HG03139 (cell line): ENCODE data around the gene ALDH1B1.
"Not testable (repeated sequence)": the region's sequence is repeated elsewhere in the genome, so short reads cannot be mapped to it uniquely, and the experiment has no call there.

ENCODE experiments used
- ATAC-seq: cut with Tn5 transposase; IDR thresholded peaks from one replicate; pipeline ENCODE4 v1.9.1; 2021; ENCODE audit not compliant: unreplicated experiment

The ALDH1B1 gene

DNA sequence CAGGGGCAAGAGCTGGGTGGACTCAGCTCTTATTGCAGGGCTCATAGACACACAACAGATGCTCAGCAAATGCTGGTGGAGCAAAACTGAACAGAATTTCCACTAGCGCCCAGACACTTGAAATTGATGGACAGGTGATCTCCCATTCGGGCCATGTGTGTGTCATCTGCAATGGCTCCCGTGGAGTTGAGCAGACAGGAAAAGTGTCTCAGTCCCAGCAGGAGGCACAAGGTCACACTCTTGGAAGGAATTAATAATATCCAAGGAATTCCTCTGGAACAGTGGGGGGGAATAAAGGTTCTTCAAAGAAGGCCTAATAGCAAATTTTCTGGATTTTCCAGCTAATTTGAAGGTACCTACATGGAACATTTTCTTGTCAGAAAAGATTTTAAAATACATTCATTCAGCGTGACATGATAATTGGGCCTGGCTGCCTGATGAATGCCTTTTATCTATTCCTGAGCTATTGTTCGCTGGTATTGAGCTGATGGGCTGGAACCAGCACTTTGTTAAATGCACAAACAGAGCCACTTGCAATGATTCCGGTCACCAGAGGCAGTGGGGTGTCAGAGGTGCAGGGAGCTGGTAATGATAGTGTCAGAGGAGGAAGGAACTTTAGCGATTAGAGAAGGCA, 31.5 kb upstream of the ALDH1B1 start:
- no peak for ATAC-seq

DNA sequence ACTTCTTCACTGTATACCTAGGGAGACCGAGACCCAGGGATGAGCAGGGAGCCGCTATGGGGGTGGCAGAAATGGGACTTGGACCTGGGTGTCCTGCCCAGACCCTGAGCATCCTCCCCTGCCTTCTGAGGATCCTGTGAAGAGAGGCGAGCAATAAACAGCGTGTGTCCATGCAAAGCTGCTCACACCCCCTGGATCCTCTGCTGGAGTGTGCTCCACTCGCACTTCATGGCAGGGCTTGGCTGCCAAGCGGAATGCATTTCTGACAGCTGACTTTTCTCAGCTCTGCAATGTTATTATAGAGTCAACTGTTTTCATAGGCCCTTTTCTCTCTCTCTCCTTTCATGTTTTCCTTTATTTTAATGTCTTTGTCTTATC, 31.0 kb upstream of the ALDH1B1 start:
- ATAC-seq: no peak

DNA sequence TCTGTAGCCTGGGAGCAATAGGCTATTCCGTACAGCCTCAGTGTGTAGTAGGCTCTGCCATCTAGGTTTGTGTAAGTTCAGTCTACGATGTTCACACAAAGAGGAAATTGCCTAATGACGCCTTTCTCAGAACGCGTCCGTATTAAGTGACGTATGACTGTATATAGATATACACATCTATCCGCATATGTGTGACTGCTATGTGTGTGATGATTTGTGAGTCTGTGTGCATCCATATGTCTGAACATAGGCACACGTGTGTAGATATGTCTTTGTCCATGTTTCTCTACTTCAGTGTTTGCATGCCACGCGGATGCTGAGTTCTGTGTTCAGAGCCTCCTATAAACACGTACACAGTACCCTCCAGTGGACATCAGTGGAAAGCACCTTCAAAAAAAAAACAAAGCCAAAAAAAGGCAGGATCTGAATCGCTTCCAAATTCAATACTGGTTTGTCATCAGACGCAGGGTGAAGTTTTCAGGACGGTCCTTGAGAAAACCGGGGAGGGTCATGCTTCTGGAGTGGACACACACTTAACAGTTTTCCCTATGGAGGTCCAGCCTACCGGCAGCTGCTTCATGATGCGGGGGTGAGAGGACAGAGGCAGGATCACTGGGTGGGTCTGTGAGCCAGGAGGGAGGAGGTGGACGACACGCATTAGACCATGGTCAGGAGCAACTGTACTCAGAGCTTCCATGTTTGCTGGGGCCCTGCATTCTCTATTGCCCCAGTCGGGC, 29.5 kb upstream of the ALDH1B1 start:
- no peak for ATAC-seq

DNA sequence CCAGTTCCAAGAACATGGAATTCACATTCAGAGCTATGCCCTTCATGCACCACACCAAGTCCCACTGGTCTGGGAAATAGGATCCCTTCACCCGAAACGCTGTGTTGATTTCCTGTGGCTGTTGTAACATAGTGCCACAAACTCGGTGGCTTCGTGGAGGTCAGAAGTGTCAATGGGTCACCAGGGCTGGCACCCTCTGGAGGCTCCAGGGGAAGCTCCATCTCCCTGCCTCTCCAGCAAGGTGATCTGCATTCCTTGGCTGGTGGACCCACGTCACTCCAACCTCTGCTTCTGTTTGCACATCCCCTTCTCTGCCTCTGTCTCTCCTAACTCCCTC, 28.9 kb upstream of the ALDH1B1 start:
- no peak for ATAC-seq

DNA sequence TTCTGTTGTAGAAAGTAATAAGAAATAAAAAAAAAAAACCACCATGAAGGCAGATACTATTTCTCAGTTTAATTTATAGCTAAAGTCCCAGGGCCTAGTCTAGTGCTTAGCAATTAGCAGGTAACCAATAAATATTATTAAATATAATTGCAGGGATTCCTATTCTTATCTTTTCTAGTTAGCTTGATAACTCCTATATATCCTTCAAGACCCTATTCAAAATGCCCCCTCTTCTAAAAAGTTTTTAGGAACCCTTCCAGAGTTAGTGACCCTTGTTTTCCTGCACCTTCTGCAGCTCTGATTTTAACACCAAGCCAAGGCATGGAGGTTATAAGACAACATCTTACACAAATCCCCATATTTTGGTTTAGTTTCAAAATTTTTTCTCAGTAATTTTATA, 24.6 kb upstream of the ALDH1B1 start:
- no peak for ATAC-seq

DNA sequence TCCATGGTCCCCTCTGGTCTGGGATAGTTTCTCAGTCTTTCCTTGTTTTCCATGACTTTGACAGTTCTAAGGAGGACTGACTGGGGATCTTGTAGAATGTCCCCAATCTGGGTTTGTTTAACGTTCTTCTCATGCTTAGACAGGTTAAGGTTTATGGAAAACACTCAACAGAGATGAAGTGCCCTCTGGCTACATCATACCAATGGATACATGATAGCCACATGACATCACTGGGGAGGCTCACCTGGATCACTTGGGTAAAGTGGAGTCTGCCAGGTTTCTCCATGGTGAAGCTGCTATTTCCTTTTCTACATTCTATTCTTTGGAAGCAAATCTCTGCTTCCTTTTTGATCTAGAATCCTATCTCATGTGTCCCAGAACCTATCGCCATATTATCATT, 23.8 kb upstream of the ALDH1B1 start:
- ATAC-seq: no peak

DNA sequence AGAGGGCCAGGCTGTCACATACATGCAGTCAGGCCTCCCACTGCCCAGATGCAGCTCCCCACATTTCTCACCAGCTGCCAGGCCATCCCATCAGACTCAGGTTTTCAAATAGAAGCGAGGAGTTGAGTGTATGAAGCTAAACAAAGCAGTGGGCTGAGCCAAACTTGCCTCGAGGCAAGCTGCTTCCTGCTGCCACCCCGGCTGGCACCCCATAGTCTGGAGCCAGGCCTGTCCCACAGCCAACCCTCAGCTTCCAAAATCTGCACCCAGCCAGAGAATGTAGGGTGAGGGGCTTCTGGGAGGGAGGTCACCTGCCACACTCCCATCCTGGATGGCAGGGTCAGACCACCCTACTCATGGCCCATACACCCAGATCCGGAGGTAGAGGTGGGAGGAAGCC, 22.3 kb upstream of the ALDH1B1 start:
- no peak for ATAC-seq

DNA sequence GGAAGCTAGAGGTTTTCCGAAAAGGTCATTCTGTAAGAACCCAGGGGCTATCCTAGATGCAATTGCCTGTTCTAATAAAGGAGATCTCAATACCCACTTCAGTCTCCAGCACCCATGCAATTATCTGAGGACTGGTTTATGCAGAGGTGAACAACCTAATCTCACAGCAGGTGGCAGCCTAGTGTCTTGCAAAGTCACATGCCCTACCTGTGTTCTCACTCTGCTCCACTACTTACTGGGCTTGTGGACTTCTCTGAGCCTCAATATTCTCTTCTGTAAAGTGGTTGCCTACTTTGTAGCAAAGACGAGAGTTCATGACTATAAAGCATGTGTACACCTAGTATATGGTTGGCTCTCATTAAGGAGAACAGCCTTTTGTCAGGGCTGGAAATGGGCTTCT, 21.0 kb upstream of the ALDH1B1 start:
- no peak for ATAC-seq

DNA sequence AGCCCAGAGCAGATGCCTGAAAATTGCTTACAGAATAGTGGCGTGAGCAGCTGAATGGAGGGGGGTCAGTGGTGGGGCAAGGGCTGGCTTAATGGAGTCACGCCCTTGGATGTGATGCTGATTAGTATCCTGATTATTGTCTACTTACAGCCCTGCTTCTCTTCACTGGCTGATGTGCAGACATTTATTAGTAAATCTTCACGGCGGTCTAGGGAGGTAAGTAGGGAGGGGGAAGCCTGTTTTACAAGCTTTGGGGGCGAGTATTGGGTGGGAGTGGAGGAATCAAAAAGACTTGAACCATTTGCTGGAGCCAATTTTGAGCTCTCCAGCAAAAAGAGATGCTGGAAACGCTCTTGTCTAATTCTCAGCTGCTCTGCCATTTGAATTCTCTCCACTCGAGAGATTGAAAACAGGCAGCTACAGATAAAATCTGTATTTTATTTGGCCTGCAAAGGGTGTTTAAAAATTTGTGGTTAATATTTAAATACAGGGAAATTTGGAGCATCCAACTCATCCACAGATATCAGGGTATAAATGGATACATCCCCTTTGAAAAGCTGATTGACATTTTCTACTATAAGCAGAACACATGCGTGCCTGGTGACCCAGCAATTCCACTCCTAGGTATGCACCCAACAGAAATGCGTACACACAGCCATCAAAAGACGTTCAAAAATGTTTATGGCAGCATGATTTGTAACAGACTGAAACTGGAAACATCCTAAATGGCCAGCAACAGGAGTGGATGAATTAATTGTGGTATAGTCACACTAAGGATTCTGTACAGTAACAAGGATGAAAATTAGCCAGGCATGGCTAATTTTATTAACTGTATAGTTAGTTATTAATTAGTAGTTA, 19.5 kb upstream of the ALDH1B1 start:
- ATAC-seq: no peak

DNA sequence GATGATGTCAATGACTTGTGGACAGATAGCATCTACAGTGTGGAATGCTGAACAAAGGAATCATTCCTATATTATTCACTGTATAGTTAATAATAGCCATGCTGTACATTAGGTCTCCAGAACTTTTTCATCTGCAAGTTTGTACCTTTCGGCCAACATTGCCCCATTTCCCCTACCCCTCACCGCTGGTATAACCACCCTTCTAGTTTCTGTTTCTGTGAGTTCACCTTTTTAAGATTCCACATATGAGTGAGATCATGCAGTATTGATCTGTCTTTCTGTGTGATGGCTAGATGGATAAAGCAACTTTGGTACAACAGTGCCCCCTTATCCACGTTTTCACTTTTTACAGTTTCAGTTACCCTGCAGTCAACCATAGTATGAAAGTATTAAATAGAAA, 18.8 kb upstream of the ALDH1B1 start:
- ATAC-seq: no peak

DNA sequence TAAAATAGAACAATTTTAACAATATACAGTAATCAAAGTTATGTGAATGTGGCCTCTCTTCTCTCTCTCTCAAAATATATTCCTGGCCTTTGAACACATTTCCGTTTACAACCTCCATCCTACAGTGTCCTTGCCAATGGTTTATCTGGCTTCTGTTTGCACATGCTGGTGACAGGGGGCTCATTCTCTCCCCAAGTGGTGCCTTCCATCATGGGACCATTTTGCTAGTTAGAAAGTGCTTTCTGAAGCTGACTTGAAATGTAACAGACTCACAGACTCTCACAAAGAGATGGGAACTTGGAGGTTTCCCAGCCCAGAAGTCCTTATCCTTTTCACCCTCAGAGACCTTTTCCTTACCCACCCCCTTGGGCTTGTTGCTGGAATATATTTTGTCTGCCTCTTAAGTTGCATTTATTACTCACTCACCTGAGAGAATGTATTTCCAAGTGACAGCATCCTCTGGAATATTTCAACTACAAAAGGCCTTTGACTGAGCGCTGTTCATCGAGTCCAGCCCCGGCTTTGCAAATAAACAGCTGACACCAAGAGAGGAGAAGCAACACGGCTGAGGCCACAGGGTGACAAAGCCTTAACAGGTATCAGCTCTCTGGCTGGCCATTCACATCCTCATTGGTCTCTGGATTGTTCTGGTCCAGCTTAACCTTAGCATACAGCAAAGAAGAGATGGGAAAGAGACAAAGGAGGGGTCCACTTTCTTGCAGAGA, 17.5 kb upstream of the ALDH1B1 start:
- no peak for ATAC-seq

DNA sequence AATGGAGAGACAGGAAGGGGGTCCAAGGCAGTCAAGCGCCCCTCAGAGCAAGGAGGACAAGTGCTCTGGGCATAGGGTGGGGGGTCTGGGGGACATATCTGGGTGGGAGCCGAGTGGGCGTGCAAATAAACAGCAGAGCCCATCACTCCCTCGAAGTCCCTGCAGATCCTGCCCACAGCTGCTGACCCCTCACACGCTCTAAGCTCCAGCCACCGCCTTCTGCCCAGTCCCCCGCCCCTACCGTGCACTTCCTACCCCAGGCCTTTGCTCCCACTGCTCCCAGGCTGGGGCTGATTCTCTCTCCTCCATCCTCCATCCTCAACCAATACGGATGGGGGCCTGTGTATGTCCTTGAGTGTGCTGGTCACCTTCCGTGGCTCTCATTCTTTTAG, 16.9 kb upstream of the ALDH1B1 start:
- no peak for ATAC-seq

DNA sequence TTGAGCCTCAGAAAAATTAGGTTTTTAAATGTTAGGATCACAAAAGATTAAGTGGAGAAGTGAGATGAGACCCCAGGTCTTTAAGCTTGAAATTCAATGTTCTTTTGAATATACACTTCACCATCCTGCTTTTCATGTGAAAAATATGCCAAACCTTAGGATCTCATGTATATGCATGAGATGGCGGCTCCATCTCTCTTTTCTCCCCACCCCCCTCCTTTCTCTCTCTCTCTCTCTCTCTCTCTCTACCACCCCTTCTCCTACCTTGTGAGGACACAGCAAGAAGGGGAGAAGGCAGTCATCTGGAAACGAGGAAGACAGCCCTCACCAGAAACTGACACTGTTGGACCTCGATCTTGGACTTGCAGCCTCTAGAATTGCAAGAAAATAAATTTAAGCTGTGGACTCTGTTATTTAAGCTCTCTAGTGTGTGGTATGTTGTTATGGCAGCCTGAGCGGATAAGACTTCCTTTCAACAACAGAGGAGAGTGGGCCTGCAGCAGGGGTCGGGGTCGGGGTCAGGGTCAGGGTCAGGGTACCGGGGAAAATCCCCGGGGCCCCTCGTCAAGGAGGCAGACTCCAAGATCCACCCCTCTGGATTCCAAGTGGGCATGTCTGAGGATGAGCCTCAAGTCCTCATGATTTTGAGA, 16.4 kb upstream of the ALDH1B1 start:
- no peak for ATAC-seq

DNA sequence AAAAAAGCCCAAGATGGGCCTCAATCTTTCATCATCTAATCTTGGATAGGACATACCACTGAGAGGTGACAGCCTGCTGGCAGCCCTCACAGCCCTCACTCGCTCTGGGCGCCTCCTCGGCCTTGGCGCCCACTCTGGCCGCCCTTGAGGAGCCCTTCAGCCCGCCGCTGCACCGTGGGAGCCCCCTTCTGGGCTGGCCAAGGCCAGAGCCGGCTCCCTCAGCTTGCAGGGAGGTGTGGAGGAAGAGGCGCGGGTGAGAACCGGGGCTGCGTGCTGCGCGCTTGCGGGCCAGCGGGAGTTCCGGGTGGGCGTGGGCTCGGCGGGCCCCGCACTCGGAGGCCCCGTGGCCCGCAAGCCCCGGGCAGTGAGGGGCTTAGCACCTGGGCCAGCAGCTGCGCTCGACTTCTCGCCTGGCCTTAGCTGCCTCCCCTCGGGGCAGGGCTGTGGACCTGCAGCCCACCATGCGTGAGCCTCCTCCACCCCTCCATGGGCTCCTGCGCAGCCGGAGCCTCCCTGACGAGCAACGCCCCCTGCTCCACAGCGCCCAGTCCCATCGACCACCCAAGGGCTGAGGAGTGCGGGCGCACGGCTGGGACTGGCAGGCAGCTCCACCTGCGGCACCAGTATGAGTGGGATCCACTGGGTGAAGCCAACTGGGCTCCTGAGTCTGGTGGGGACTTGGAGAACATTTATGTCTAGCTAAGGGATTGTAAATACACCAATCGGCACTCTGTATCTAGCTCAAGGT, 15.0 kb upstream of the ALDH1B1 start:
- ATAC-seq: not testable (repeated sequence)

DNA sequence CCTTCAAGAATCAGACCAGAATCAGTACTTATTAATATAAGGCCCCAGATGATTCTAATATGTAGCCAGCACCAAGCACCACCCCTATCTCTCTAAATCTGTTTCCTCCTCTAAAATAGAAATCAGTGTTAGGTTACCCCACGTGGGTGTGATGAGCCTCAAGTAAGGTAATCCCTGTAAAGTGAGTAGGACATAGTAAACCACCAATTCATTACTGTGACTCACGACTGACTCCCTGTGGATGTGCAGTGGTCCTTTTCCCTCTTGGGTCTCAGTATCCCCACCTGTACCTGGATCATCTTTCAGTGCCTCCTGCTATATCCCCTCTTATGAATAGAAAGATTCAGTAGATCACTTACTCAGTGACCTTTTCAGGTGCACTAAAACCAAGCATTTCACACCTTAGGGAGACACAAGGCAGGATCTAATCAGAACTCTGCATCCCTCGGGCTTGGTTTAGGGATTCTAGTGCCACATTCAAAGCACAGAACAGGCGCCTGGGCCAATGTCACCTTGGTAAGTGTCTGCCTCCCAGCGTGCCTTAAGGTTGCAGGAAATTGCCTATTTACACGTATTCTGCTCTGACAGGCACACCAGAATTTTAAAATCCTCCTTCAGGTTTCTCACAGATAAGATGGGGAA, 12.2 kb upstream of the ALDH1B1 start:
- ATAC-seq: no peak

DNA sequence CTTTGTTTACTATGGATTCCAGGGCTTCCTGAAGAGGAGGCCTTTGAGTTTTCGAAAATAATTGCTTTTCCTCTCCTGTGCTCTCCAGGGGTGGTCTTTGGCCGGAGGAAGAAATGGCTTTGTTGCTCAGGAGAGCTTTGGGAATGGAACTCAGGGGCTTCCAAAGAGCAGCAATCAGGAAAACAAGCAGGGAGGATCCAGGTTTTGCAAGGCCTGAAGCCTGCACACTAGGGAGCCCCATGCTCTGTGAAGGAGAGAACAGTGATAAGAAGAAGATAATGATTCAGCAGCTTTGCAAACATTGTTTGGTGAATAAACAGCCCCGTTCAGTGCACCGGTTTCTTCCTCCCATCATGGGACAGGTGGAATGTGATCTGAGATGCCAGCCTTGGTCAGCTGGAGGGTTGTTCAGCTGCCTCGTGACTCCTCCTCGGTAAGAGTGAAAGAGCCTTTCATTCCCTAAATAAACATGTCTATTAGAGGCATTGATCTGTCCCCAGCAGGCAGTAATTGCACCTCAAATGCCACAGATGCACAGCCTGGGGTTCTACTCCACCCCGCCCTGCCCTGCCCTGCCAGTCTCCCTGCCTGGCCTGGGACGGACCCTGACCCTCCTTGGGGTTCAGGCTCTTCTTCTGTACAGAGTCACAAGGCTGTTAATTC, 11.5 kb upstream of the ALDH1B1 start:
- no peak for ATAC-seq

DNA sequence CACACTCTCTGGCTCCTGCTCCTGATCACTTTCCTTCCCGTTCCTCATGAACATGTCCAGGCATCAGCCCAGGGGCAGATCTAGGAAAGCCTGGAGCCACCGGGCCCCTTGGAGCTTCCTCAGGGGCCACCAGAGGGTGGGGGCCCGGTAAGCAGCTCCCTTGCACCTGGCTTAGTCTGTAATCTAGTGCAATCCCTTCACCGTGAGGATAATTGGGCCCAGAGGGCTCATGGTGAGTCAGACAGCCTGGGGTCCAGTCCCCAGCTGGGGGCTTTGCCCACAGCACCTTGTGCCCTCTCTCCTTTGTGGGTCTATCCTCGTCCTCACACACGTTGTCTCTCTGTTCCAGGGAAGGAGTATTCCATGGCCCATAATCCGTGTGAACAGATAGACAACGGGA, 10.4 kb upstream of the ALDH1B1 start:
- no peak for ATAC-seq

DNA sequence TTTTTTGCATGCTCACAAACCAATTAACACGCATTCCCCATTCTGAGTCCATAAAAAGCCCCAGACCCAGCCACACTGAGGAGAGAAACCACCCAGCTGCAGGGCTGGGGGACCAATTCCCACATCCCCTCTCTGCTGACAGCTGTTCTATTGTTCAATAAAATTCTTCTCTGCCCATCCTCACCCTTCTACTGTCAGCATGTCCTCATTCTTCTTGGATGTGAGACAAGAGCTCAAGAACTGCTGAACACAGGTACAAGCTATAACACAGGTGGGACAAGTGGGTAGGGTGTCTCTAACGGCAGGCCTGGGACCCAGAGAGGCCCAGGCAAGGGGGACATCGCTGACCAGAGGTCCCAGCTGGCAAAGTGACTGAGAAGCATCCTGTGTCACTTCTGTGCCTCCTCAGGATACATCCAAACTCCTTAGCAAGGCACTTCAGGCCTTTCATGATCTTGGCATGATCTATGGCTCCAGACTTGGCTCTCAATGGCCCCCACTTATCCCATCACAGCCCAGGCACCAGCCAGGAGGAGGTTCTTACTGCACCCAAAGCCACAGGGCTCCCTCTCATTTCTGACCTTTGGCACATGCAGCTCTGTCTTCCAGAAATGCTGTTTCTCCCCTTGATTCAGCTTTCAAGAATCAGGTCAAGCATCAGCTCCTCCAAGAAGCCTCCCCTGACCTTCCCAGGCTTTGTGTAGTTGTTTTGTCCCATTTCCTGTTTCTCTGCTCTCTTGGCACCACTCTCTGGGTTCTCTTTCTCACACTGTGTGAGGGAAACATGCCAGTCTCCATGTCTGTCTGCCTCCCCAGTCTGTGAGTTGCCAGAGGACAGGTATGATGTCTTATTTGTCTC, 7.3 kb upstream of the ALDH1B1 start:
- no peak for ATAC-seq
